ENCODE data around the gene BMAL2.

Gene BMAL2

DNA sequence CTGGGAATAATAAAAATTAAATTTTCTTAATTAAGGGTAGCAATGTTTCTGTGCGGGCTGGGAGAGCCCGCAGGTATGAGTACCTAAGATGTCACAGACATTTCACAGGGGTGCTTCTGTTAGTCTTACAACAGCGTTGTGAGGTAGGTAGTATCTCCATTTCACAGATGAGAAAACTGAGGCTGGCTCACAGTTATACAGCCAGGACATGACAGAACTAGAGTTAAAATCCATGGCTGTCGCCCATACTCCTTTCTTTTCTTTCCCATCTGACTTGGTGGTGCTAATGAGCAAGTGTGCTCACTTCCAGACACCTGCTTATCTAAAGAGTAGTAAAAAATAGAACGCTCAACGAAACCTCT lies 2.1 kb downstream of the BMAL2 start:
- no peak for DNase-seq (ENCODE audit: low read depth in 1 of 2, low spot score in 1 of 2)
- no peaks in the 10 kb centered on the region for H3K27me3 ChIP-seq (ENCODE audit: insufficient read depth, poor library complexity, severe bottlenecking)
- H3K4me3 ChIP-seq (replicated peaks; ENCODE audit: insufficient read depth, low read length): no peak overlapping the region
- no peak overlapping the region for H3K27ac ChIP-seq (replicated peaks)
- no peak for TF ChIP-seq SPI1 (IDR thresholded peaks at IDR 0.05; ENCODE audit: borderline replicate concordance, low read depth)
- no peak for TF ChIP-seq REST (IDR thresholded peaks at IDR 0.05; ENCODE audit: insufficient replicate concordance, low read depth)
- TF ChIP-seq GABPA (IDR thresholded peaks at IDR 0.05; ENCODE audit: low read depth): no peak
- TF ChIP-seq, protein P1, sequence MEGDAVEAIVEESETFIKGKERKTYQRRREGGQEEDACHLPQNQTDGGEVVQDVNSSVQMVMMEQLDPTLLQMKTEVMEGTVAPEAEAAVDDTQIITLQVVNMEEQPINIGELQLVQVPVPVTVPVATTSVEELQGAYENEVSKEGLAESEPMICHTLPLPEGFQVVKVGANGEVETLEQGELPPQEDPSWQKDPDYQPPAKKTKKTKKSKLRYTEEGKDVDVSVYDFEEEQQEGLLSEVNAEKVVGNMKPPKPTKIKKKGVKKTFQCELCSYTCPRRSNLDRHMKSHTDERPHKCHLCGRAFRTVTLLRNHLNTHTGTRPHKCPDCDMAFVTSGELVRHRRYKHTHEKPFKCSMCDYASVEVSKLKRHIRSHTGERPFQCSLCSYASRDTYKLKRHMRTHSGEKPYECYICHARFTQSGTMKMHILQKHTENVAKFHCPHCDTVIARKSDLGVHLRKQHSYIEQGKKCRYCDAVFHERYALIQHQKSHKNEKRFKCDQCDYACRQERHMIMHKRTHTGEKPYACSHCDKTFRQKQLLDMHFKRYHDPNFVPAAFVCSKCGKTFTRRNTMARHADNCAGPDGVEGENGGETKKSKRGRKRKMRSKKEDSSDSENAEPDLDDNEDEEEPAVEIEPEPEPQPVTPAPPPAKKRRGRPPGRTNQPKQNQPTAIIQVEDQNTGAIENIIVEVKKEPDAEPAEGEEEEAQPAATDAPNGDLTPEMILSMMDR (IDR thresholded peaks at IDR 0.05; ENCODE audit: insufficient read depth, low read length): no peak
- no peak for TF ChIP-seq POLR2AphosphoS5 (IDR thresholded peaks at IDR 0.05; ENCODE audit: low read depth)

DNA sequence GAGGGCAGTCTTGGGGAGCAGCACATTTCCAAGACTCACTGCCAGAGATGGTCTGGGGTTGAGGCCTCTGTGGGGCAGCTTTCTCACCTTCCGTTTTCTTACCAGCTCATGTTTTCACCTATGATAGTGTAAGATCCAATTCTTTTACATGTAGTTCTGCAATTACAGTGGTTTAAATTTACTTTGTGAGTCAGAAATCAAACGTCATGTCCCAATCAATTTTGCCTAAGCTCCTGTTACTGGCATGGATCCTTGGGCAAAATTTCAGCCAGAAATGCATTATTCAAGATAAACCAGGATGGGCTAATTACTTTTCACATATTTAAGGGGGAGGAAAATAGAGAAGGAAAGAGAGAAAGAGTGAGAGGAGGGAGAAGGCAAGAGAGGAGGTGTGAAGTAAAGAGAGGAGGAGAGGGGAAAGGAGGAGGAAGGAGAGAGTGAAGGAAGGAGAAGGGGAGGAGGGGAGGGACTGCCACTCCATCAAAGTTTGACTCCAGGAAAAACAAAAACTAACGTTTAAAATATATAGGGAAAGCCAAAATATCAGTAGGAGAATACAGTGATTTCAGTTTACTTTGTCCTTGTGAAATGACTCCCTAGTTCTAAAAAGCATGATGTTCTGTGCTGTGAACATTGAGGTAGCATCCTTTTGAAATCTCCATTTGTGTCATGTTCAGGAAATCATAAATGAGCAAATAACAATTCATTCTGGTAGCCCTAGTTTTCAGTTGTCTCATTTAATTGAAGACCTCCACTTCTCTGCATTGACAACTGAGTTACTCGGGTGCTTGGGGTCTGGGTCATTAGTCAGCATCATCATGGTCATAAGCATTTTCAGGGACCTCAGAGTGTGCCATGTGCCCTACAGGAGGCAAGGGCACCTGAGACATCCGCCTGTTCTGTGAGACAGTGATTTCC lies 3.0 kb downstream of the BMAL2 start:
- no peaks in the 10 kb centered on the region for H3K27me3 ChIP-seq (ENCODE audit: insufficient read depth, poor library complexity, severe bottlenecking)
- H3K4me3 ChIP-seq (replicated peaks; ENCODE audit: insufficient read depth, low read length): no peak overlapping the region

GRCh38 chr12:27336282-27336653 lies 3.6 kb downstream of the BMAL2 start:
- TF ChIP-seq, protein P1 (IDR thresholded peaks at IDR 0.05; ENCODE audit: insufficient read depth, low read length): no peak
- TF ChIP-seq GABPA (IDR thresholded peaks at IDR 0.05; ENCODE audit: low read depth): no peak
- TF ChIP-seq REST (IDR thresholded peaks at IDR 0.05; ENCODE audit: insufficient replicate concordance, low read depth): no peak
- no peak for TF ChIP-seq POLR2AphosphoS5 (IDR thresholded peaks at IDR 0.05; ENCODE audit: low read depth)
- TF ChIP-seq SPI1 (IDR thresholded peaks at IDR 0.05; ENCODE audit: borderline replicate concordance, low read depth): no peak
- no peak for DNase-seq (ENCODE audit: low read depth in 1 of 2, low spot score in 1 of 2)
- no peak overlapping the region for H3K27ac ChIP-seq (replicated peaks)
- H3K4me3 ChIP-seq (replicated peaks; ENCODE audit: insufficient read depth, low read length): no peak overlapping the region
- H3K27me3 ChIP-seq (ENCODE audit: insufficient read depth, poor library complexity, severe bottlenecking): no peaks in the 10 kb centered on the region

More for the DNA sequence above, 3.0 kb downstream of the BMAL2 start:
- no peak overlapping the region for H3K27ac ChIP-seq (replicated peaks)
- TF ChIP-seq SPI1 (IDR thresholded peaks at IDR 0.05; ENCODE audit: borderline replicate concordance, low read depth) (no peak), POLR2AphosphoS5 (IDR thresholded peaks at IDR 0.05; ENCODE audit: low read depth) (no peak), GABPA (IDR thresholded peaks at IDR 0.05; ENCODE audit: low read depth) (no peak), REST (IDR thresholded peaks at IDR 0.05; ENCODE audit: insufficient replicate concordance, low read depth) (no peak)
- TF ChIP-seq, protein P1 (IDR thresholded peaks at IDR 0.05; ENCODE audit: insufficient read depth, low read length): no peak
- no peak for DNase-seq (ENCODE audit: low read depth in 1 of 2, low spot score in 1 of 2)
